ENCODE data around the gene IFITM10.
A peak's percentile ranks its signal among the peaks of the same experiment; 100 is the strongest.

IFITM10 gene

GRCh38 chr11:1740786-1741530, 9.4 kb downstream of the IFITM10 start:
- no peak for DNase-seq (ENCODE audit: low read depth, low spot score)

DNA sequence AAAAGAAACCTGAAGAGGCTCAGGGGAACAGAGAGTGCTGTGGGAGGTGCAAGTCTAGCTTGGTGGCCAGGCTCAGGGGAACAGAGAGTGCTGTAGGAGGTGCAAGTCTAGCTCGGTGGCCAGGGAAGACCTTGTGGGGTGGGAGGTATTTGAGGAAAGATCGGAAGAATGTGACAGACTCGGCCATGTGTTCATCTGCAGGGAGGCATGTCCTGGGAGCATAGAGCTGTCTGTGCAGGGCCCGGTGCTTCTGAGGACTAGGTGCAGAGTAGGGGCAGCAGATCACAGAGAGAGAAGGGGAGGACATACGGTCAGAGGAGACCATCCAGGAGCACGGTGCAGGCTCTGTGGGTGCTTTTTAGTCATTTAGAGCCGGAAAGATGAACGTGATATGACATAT, 10.8 kb downstream of the IFITM10 start:
- DNase-seq (ENCODE audit: low read depth, low spot score): peak; percentile 49

GRCh38 chr11:1738380-1738779, 12.0 kb downstream of the IFITM10 start:
- DNase-seq (ENCODE audit: low read depth, low spot score): no peak

GRCh38 chr11:1737080-1737757, 13.2 kb downstream of the IFITM10 start:
- no peak for DNase-seq (ENCODE audit: low read depth, low spot score)

GRCh38 chr11:1736447-1736992, 13.9 kb downstream of the IFITM10 start:
- peak; percentile 61 for DNase-seq (ENCODE audit: low read depth, low spot score)

- peak; percentile 58 for DNase-seq (ENCODE audit: low read depth, low spot score)
These were observed 15.1 kb downstream of the IFITM10 start for GRCh38 chr11:1735271-1735670.

GRCh38 chr11:1734641-1735081, 15.7 kb downstream of the IFITM10 start:
- peak; percentile 44 for DNase-seq (ENCODE audit: low read depth, low spot score)

DNA sequence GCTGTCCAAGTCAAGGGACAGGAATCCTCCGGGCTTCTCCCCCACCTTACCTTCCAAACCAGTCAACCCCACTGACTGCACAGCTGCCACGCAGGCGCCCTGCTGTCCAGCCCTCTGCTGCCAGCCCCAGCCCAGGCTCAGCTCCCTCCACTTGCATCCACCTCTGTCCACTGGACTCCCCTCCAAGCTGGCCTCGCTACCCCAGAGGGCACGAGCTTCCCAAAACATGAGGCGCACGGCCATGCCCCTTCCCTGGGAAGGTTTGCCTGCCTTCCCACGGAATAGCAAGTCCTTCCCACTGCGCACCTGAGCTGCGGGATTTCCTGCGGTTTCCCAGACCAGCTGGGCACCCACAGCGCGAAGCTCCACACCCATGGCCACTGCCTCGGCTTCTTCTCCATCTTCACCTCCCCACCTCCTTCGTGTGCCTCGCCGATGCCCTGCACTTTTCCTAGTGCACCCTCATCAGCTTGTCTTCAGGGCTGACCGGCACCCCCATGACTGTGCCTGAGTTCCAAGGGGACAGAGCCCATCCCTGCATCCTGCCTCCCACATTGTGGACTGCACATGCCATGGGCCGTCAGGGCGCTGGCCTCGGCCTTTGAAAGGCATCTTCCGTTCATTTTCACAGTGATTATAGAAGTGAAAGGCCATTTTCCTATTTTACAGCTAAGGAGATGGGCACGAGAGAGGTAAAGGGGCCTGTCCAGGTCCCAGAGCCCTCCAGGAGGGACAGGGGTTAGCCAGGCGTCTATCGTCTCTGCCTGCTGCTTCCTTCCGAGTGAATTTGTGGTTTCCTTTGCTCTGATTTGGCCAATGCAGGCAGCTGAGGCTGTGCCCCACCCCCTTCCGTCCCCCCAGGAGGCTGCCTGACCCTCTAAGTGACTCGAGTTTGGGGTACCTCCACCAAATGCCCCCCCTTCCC, 16.4 kb downstream of the IFITM10 start:
- DNase-seq (ENCODE audit: low read depth, low spot score): peak; percentile 52

DNA sequence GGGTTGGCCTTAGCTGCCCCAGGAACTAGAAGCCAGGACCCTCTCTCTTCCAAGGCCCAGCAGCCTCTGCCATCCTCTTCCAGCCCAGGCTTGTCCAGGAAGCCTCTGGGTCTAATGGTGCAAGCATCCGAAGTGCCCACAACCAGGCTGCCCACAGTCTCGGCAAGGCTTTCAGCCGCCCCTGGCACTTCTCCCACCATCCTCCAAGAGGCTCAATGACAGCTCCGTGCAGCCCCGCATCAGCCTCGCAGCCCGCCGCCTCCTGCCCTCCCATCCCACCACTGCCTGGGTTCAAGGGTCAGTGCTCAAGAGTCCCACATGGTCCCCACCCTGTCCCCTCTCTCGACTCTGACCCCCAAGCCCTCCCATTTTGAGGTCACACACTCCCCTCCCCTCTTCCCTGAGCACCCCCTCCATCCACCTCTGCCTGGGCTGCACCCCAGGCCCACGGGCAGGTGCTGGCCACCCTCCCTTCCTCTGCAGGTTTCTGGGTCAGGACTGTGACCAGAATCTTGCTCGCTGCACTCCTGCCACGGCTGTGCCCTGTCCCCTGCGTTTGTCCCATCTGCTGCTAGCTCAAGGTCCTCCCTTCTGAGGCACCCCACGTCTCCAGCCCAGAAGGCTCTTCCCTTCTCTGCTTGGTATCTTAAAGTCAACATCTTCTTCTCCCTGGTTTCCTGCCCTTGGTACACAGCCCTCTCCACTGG, 17.2 kb downstream of the IFITM10 start:
- peak; percentile 45 for DNase-seq (ENCODE audit: low read depth, low spot score)

DNA sequence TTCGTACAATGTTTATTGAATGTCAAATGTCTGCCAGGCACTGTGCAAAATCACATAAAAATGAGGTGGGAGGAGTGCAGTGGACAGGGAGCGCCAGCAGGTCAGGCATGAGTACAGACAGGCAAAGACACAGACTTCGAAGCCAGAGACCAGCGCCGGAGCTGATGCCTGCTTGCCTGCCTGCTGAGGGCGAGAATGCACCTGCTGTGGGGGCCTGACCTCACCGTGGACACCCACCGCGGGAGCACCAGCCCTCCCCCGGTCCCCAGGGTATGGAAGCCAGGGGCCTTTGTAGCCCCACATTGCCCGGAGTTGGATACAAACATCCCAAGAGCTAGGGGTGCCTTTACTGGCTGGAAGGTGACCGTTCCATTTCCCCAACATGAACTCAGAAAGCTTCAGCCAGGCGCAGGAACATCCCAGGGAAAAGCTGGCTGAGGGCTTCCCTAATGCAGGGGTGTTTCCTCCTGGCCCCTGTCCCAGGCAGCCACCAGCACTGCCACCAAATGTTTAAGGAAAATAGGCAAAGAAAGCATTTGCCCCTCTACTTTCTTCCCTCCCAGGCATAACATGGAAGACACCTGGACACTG, 17.9 kb downstream of the IFITM10 start:
- peak; percentile 26 for DNase-seq (ENCODE audit: low read depth, low spot score)

DNA sequence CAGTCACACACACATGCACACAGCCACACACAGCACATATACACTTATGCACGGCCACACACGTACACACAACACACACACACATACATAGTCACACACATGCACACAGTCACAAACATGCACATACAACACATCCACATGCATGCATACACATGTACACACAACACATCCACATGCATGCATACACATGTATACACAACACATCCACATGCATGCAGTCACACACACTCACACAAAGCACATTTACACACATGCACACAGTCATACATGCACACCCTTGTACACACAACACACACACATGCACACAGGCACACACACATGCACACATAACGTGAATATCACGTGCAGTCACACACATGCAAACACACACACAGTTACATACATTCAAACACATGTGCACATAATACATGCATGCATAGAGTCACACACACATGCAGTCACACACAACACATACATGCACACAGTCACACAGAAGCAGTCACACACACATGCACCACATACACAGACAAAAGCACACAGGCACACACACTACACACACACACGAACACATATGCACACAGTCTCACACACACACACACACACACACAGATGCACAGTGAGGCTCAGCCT, 18.8 kb downstream of the IFITM10 start:
- no peak for DNase-seq (ENCODE audit: low read depth, low spot score)

GRCh38 chr11:1730059-1730629, 20.3 kb downstream of the IFITM10 start:
- DNase-seq (ENCODE audit: low read depth, low spot score): no peak

GRCh38 chr11:1729692-1730011, 20.7 kb downstream of the IFITM10 start:
- DNase-seq (ENCODE audit: low read depth, low spot score): no peak

DNA sequence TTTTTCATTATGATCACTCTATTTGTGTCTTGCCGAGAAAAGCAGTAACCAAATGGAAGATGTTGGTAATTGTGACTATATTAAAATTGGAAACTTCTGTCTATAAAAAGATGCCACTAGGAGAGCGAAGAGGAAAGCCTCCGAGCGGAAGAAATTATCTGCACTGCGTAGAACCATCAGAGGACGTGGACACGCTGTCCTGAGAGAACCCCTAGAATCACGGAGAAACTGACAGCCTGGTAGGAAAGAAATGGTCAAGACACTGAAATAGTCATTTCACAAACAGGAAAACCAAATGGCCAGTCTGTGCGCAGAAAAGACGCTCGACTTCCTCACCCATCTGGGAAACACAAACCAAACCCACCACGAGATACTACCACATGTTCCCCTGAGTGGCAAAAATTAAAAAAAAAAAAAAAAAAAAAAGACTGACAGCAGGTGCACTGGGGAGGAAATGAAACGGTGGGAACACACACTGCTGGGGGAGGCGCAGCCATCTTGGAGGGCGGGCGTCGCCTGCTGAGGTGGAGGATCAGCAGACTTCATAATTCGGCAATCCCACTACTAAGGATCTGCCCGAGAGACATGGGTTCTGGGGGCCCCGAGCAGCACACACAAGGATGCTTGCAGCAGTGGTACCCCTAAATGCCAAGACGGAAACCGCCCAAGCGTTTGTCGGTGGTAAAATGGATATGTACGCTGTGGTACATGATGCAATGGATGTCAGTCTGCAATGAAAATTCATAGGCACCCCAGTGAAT, 21.3 kb downstream of the IFITM10 start:
- DNase-seq (ENCODE audit: low read depth, low spot score): no peak

DNA sequence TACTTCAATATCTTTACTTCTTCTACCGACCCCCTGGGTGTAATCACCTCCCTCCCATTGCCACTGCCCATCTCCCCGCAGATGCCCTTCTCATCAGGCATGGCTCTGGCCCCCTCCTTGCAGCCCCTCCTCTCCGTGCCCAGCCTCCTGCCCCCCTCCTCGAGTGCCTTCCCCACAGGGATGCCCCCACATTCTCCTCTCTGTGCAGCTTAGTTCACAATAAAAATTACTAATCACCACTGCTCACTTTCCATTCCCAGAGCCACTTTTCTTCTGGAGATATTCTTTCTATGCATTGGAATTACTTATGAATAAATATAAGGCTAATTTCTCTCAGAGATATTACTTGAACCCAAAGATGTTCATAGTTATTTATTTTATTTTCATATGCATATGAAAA, 22.1 kb downstream of the IFITM10 start:
- no peak for DNase-seq (ENCODE audit: low read depth, low spot score)

DNA sequence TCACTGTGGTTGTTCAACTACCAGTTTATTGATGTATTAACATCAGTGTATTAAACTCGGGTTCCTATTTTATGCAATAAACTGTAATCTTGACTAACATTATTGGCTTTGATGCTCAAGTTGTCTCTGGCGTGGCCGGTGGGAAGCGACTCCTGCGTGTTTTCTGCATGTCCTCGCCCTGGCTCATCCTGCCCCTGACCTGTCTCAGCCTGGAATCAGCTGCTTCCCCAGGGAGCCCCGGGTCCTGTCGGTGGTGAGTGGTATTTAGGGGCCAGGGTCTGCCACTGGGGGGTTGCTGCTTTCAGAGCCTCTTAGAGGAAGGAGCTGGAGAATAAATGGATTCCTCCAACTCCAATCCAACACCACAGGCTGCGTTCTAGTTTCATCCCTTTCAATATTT, 22.5 kb downstream of the IFITM10 start:
- DNase-seq (ENCODE audit: low read depth, low spot score): no peak

DNA sequence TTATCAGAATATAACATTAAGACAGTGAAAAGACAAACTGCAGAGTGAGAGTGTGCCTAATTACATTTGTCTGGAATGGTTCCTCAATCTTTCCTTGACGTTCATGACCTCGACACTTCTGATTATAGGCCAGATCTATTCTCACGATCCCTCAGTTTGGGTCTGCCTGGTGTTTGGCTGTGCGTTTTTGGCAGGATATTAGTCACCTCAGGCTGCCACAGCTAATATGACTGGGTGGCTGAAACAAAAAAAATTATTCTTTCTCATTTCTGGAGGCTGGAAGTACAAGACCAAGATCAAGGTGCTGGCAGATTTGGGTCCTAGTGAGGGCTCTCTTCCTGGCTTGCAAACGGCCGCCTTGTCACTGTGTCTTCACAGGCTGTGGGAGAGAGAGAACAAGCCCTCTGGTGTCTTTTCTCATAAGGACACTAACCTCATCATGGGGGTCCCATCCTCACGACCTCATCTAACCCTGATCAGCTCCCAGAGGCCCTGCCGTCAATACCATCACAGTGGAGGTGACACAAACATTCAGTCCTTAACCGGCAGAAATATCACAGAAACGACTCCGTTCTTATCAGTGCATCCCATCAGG, 23.2 kb downstream of the IFITM10 start:
- DNase-seq (ENCODE audit: low read depth, low spot score): no peak

DNA sequence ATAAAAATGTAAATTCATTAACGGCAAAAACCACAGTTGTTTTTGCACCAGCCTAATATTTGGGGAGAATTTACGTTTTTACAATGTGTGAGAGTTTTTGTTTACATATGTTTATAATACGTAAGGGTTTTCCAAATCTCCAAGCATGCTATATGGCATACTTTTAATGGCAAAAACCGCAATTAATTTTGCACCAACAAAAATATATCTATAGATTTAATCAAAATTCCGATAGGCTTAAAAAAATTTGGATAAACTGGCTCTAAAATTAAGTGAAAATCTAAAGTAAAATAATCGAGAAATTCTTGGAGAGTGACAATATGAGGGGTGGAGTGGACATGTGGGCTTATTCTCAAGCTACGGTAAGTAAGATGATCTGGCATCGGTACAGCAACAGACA, 30.6 kb downstream of the IFITM10 start:
- DNase-seq (ENCODE audit: low read depth, low spot score): no peak

DNA sequence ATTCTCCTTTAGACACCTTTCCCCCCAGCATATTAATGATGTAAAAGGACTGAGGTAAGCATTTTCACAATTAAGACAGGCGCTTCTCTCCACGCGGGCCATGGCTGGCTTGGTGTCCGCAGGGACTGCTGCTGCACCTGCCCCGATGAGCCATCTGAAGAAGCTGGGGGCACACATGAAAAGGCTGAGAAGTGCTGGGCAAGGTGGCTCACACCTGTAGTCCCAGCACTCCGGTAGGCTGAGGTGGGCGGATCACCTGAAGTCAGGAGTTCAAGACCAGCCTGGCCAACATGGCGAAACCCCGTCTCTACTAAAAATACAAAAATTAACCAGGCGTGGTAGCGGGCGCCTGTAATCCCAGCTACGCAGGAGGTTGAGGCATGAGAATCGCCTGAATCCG, 32.1 kb downstream of the IFITM10 start:
- DNase-seq (ENCODE audit: low read depth, low spot score): no peak

Measured in astrocyte of the hippocampus (primary cell).